ENCODE measurements around the gene C20orf204. TPM values are rescaled to one million over a fixed set of nuclear protein-coding genes. Genes with fewer than 3 reads are reported as not detected.

The C20orf204 gene
- total and polyA plus RNA-seq, 3 donors from 2014 or later = 2.9 to 8.3 (median 4.5) TPM

Small RNA genes within 50 kb of the gene (microRNA-seq; reads per million reads assigned to microRNA genes)
- 0.69 to 0.70 reads per million in 2 donors for gene MIR6813 (ENCODE audit: borderline number of aligned reads in 2 of 2, borderline replicate concordance in 1 of 2)

Small RNA genes within 50 kb of the gene (small RNA-seq; reads per million reads assigned to genes)
- gene AL355803.1 = 0 to 0.19 reads per million in 2 donors
- 0 reads per million in 2 donors for gene MIR6813

Other genes with a start within 250 kb of the C20orf204 start
- gene ZBTB46, start 204.9 kb upstream of the C20orf204 start, total RNA-seq = 10 to 100 TPM; 12.5 to 15.4 TPM
- 5.2 TPM for gene ZBTB46, start 204.9 kb upstream of the C20orf204 start, polyA plus RNA-seq (ENCODE audit: insufficient read depth, low read depth, low replicate concordance)
- gene ABHD16B, start 174.7 kb upstream of the C20orf204 start, total RNA-seq = 10 to 100 TPM; 13.8 to 20.9 TPM
- gene ABHD16B, start 174.7 kb upstream of the C20orf204 start, polyA plus RNA-seq (ENCODE audit: insufficient read depth, low read depth, low replicate concordance) = 10.8 TPM
- gene TPD52L2, start 170.9 kb upstream of the C20orf204 start, total RNA-seq = 100 to 1,000 TPM; 100 to 132 TPM
- gene TPD52L2, start 170.9 kb upstream of the C20orf204 start, polyA plus RNA-seq (ENCODE audit: insufficient read depth, low read depth, low replicate concordance) = 89.9 TPM
- gene DNAJC5, start 141.1 kb upstream of the C20orf204 start, total RNA-seq = 10 to 100 TPM; 58.2 to 64.8 TPM
- gene DNAJC5, start 141.1 kb upstream of the C20orf204 start, polyA plus RNA-seq (ENCODE audit: insufficient read depth, low read depth, low replicate concordance) = 35.6 TPM
- gene UCKL1, start 79.8 kb upstream of the C20orf204 start, total RNA-seq = 10 to 100 TPM; 72.6 to 78.0 TPM
- gene UCKL1, start 79.8 kb upstream of the C20orf204 start, polyA plus RNA-seq (ENCODE audit: insufficient read depth, low read depth, low replicate concordance) = 35.0 TPM
- gene ZNF512B, start 66.3 kb upstream of the C20orf204 start, total RNA-seq = 10 to 100 TPM; 24.5 to 27.6 TPM
- gene ZNF512B, start 66.3 kb upstream of the C20orf204 start, polyA plus RNA-seq (ENCODE audit: insufficient read depth, low read depth, low replicate concordance) = 16.7 TPM
- gene SAMD10, start 56.5 kb upstream of the C20orf204 start, total RNA-seq = 10 to 100 TPM in 1 of 2 donors, 1 to 10 TPM in 1; 6.2 to 10.7 TPM
- gene SAMD10, start 56.5 kb upstream of the C20orf204 start, polyA plus RNA-seq (ENCODE audit: insufficient read depth, low read depth, low replicate concordance) = 3.9 TPM
- 100 to 1,000 TPM; 107 to 114 TPM for gene PRPF6, start 55.0 kb upstream of the C20orf204 start, total RNA-seq
- 106 TPM for gene PRPF6, start 55.0 kb upstream of the C20orf204 start, polyA plus RNA-seq (ENCODE audit: insufficient read depth, low read depth, low replicate concordance)
- gene SOX18, start 13.5 kb downstream of the C20orf204 start, total RNA-seq = 10 to 100 TPM in 1 of 2 donors, 1 to 10 TPM in 1; 6.1 to 17.1 TPM
- gene SOX18, start 13.5 kb downstream of the C20orf204 start, polyA plus RNA-seq (ENCODE audit: insufficient read depth, low read depth, low replicate concordance) = 7.9 TPM
- 100 to 1,000 TPM in 1 of 2 donors, 10 to 100 TPM in 1; 94.5 to 126 TPM for gene TCEA2, start 27.0 kb downstream of the C20orf204 start, total RNA-seq
- 171 TPM for gene TCEA2, start 27.0 kb downstream of the C20orf204 start, polyA plus RNA-seq (ENCODE audit: insufficient read depth, low read depth, low replicate concordance)
- 10 to 100 TPM in 1 of 2 donors, 1 to 10 TPM in 1; 4.4 to 10.4 TPM for gene RGS19, start 43.3 kb downstream of the C20orf204 start, total RNA-seq
- gene RGS19, start 43.3 kb downstream of the C20orf204 start, polyA plus RNA-seq (ENCODE audit: insufficient read depth, low read depth, low replicate concordance) = 7.3 TPM
- gene OPRL1, start 43.9 kb downstream of the C20orf204 start, total RNA-seq = 1 to 10 TPM; 6.0 to 7.7 TPM
- gene OPRL1, start 43.9 kb downstream of the C20orf204 start, polyA plus RNA-seq (ENCODE audit: insufficient read depth, low read depth, low replicate concordance) = 9.4 TPM
- gene LKAAEAR1, start 48.2 kb downstream of the C20orf204 start, total RNA-seq = 10 to 100 TPM; 45.3 to 89.9 TPM
- 6.6 TPM for gene LKAAEAR1, start 48.2 kb downstream of the C20orf204 start, polyA plus RNA-seq (ENCODE audit: insufficient read depth, low read depth, low replicate concordance)
- gene NPBWR2, start 71.4 kb downstream of the C20orf204 start, total RNA-seq = under 1 TPM in 1 of 2 donors, not detected in 1; 0.19 TPM
- not detected for gene NPBWR2, start 71.4 kb downstream of the C20orf204 start, polyA plus RNA-seq (ENCODE audit: insufficient read depth, low read depth, low replicate concordance)
- 10 to 100 TPM in 1 of 2 donors, 1 to 10 TPM in 1; 1.7 to 22.2 TPM for gene MYT1, start 128.3 kb downstream of the C20orf204 start, total RNA-seq
- 2.9 TPM for gene MYT1, start 128.3 kb downstream of the C20orf204 start, polyA plus RNA-seq (ENCODE audit: insufficient read depth, low read depth, low replicate concordance)
- gene PCMTD2, start 219.6 kb downstream of the C20orf204 start, total RNA-seq = 100 to 1,000 TPM in 1 of 2 donors, 10 to 100 TPM in 1; 96.4 to 156 TPM
- gene PCMTD2, start 219.6 kb downstream of the C20orf204 start, polyA plus RNA-seq (ENCODE audit: insufficient read depth, low read depth, low replicate concordance) = 57.6 TPM

All from testis (tissue), 3 donors.